AG04450 (cell line): ENCODE results near the gene METTL27. TPM values are rescaled to one million over a fixed set of nuclear protein-coding genes. Genes with fewer than 3 reads are reported as not detected.
"Not testable (repeated sequence)": the region's sequence is repeated elsewhere in the genome, so short reads cannot be mapped to it uniquely, and the experiment has no call there.

Source experiments
- CTCF ChIA-PET: fragments of 300-600, 350-600 bp; formaldehyde crosslinking; extraction: SDS; loops from one replicate; lab custom pipeline; 2022; ENCODE audit warnings: antibody characterized with exemption, inconsistent platforms; lab: Charles Lee
- POLR2A ChIA-PET: fragments of 350-600 bp; formaldehyde crosslinking; extraction: SDS; loops from one replicate; lab custom pipeline; 2021; ENCODE audit warnings: antibody characterized with exemption, inconsistent platforms; lab: Yijun Ruan, JAX
- DNase-seq: peaks from one replicate; pipeline ENCODE4 v3.0.0-alpha.2; 2011; ENCODE audit warnings: low read depth, low spot score
- H3K27ac ChIP-seq: one replicate; pipeline ENCODE4 v1.5.1; 2012; ENCODE audit warnings: low read depth, low read length, control low read depth
- H3K27me3 ChIP-seq: one replicate; pipeline ENCODE4 v1.6.0; 2012; ENCODE audit warnings: low read length; ENCODE audit not compliant: control insufficient read depth, insufficient read depth
- H3K4me3 ChIP-seq: 2 replicates; pipeline ENCODE4 v1.5.1; 2011; ENCODE audit warnings: mild to moderate bottlenecking, low read depth, low read length, control low read depth
- H3K9me3 ChIP-seq: 2 replicates; pipeline ENCODE4 v1.5.1; 2012; ENCODE audit warnings: low read length; ENCODE audit not compliant: control insufficient read depth, insufficient read depth
- CTCF ChIP-seq: IDR thresholded peaks from 2 replicates; pipeline ENCODE4 v1.5.1; 2011; ENCODE audit warnings: low read depth, low read length, control low read depth, inconsistent platforms
- polyA plus RNA-seq: library from polyadenylated mRNA; depleted of rRNA; stranded (reverse); fragments of >200 nt; gene quantifications from 2 replicates; pipeline ENCODE4 v1.2.3, GENCODE V29; 2011

The METTL27 gene
- polyA plus RNA-seq, 1 experiment = 2.6 TPM

GRCh38 chr7:73839743-73840714 lies 2.3 kb downstream of the METTL27 start:
- Histone ChIP-seq H3K4me3 (no peak overlapping the region), H3K27ac (no peak overlapping the region), H3K9me3 (no peaks in the 10 kb centered on the region; the same call in 1 of the 2 replicates), H3K27me3 (no peaks in the 10 kb centered on the region)
- TF ChIP-seq CTCF = no peak
- POLR2A ChIA-PET = no interaction called here
- no peak for DNase-seq
- CTCF ChIA-PET = interaction anchor here (1.0 kb wide), 1 partner anchor 15 kb away, joined by 5 read pairs; no protein-coding TSS in a partner anchor

- H3K27me3 ChIP-seq = no peaks in the 10 kb centered on the region
- TF ChIP-seq CTCF = no peak
- no peak overlapping the region for H3K4me3 ChIP-seq
- POLR2A ChIA-PET = no interaction called here
- CTCF ChIA-PET = interaction anchor here (0.6 kb wide), 1 partner anchor 228 kb away, joined by 5 read pairs; no protein-coding TSS in a partner anchor
- no peak for DNase-seq
- no peak overlapping the region for H3K27ac ChIP-seq
- H3K9me3 ChIP-seq = peaks cover 5% of the 10 kb centered on the region; the same call in 1 of the 2 replicates
These were observed 3.0 kb downstream of the METTL27 start for GRCh38 chr7:73839290-73839689.

GRCh38 chr7:73838642-73839041 lies 3.7 kb downstream of the METTL27 start:
- POLR2A ChIA-PET = no interaction called here
- Histone ChIP-seq H3K27me3 (no peaks in the 10 kb centered on the region), H3K4me3 (no peak overlapping the region), H3K27ac (no peak overlapping the region), H3K9me3 (peaks cover 5% of the 10 kb centered on the region; the same call in 1 of the 2 replicates)
- no peak for DNase-seq
- TF ChIP-seq CTCF = no peak
- CTCF ChIA-PET = interaction anchor here (0.6 kb wide), 1 partner anchor 229 kb away, joined by 5 read pairs; no protein-coding TSS in a partner anchor

- H3K9me3 ChIP-seq, H3K4me3 ChIP-seq, DNase-seq, CTCF ChIA-PET, H3K27me3 ChIP-seq, H3K27ac ChIP-seq, POLR2A ChIA-PET: not testable (repeated sequence)
These were observed 5.1 kb downstream of the METTL27 start for GRCh38 chr7:73837167-73837566.

GRCh38 chr7:73834626-73835191 lies 7.6 kb downstream of the METTL27 start:
- no peak for DNase-seq
- CTCF ChIA-PET = no interaction called here
- POLR2A ChIA-PET = interaction anchor here (0.7 kb wide), 1 partner anchor 213 kb away, joined by 3 read pairs; no protein-coding TSS in a partner anchor

More at GRCh38 chr7:73834626-73835191, 7.6 kb downstream of the METTL27 start:
- Histone ChIP-seq H3K9me3 (peaks cover 5% of the 10 kb centered on the region; the same call in 1 of the 2 replicates), H3K27ac (no peak overlapping the region), H3K4me3 (no peak overlapping the region), H3K27me3 (no peaks in the 10 kb centered on the region)
- TF ChIP-seq CTCF = no peak
